Endothelial cell (in vitro differentiated cells): ENCODE results near the gene TMEM232. TPM values are rescaled to one million over a fixed set of nuclear protein-coding genes. Genes with fewer than 3 reads are reported as not detected.

ENCODE experiments used
- DNase-seq: peaks from one replicate; pipeline ENCODE4 v3.0.0; 2021; ENCODE audit warnings: low spot score
- H3K27ac Mint-ChIP-seq: one replicate; pipeline ENCODE4 v1.8.0; 2021; ENCODE audit warnings: mixed read lengths, inconsistent platforms; ENCODE audit not compliant: unreplicated experiment
- H3K27me3 Mint-ChIP-seq: one replicate; pipeline ENCODE4 v1.8.0; 2021; ENCODE audit warnings: mild to moderate bottlenecking, moderate library complexity, mixed read lengths, inconsistent platforms; ENCODE audit not compliant: unreplicated experiment
- H3K36me3 Mint-ChIP-seq: one replicate; pipeline ENCODE4 v1.8.0; 2021; ENCODE audit warnings: mild to moderate bottlenecking, low read depth, mixed read lengths, inconsistent platforms; ENCODE audit not compliant: unreplicated experiment
- H3K4me1 Mint-ChIP-seq: one replicate; pipeline ENCODE4 v1.8.0; 2021; ENCODE audit warnings: mild to moderate bottlenecking, mixed read lengths, inconsistent platforms; ENCODE audit not compliant: unreplicated experiment
- H3K4me3 Mint-ChIP-seq: one replicate; pipeline ENCODE4 v1.8.0; 2021; ENCODE audit warnings: mild to moderate bottlenecking, mixed read lengths, inconsistent platforms; ENCODE audit not compliant: unreplicated experiment
- H3K9me3 Mint-ChIP-seq: one replicate; pipeline ENCODE4 v1.8.0; 2021; ENCODE audit warnings: mixed read lengths, inconsistent platforms; ENCODE audit not compliant: unreplicated experiment
- total RNA-seq: library from RNA; stranded (reverse); fragmentation: NEBNext Ultra II Directional; extraction: Animal tissue kit (Norgen Biotek cat#: 25700); gene quantifications from one replicate; pipeline ENCODE4 v1.2.1, GENCODE V29; 2021; ENCODE audit not compliant: unreplicated experiment
- TF ChIP-seq, protein P1 (sequence below): fragments of 200-600 bp; sonication (generic); IDR thresholded peaks from one replicate; pipeline ENCODE4 v1.5.0; 2021; ENCODE audit warnings: antibody characterized with exemption; ENCODE audit not compliant: unreplicated experiment

TMEM232 gene
- total RNA-seq, 1 donor from 2014 or later, result 3.1 TPM

DNA sequence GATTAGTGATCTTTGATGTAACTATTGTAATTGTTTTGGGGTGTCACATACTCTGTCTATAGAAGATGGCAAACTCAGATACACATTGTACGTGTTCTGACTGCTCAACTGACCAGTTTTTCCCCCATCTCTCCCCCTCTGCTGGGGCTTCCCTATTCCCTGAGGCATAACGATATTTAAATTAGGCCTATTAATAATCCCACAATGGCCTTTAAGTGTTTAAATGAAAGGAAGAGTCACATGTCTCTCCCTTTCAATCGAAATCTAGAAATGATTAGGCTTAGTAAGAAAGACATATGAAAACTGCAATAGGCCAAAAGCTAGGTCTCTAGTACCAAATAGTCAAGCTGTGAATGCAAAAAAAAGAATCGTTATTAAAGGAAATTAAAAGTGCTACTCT lies 265.6 kb downstream of the TMEM232 start:
- Mint-ChIP-seq H3K4me3 (no peak overlapping the region), H3K27me3 (no peaks in the 10 kb centered on the region), H3K4me1 (peaks cover 4% of the 10 kb centered on the region), H3K9me3 (no peaks in the 10 kb centered on the region), H3K36me3 (no peaks in the 10 kb centered on the region), H3K27ac (no peak overlapping the region)
- TF ChIP-seq, protein P1, sequence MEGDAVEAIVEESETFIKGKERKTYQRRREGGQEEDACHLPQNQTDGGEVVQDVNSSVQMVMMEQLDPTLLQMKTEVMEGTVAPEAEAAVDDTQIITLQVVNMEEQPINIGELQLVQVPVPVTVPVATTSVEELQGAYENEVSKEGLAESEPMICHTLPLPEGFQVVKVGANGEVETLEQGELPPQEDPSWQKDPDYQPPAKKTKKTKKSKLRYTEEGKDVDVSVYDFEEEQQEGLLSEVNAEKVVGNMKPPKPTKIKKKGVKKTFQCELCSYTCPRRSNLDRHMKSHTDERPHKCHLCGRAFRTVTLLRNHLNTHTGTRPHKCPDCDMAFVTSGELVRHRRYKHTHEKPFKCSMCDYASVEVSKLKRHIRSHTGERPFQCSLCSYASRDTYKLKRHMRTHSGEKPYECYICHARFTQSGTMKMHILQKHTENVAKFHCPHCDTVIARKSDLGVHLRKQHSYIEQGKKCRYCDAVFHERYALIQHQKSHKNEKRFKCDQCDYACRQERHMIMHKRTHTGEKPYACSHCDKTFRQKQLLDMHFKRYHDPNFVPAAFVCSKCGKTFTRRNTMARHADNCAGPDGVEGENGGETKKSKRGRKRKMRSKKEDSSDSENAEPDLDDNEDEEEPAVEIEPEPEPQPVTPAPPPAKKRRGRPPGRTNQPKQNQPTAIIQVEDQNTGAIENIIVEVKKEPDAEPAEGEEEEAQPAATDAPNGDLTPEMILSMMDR, result no peak
- no peak for DNase-seq

DNA sequence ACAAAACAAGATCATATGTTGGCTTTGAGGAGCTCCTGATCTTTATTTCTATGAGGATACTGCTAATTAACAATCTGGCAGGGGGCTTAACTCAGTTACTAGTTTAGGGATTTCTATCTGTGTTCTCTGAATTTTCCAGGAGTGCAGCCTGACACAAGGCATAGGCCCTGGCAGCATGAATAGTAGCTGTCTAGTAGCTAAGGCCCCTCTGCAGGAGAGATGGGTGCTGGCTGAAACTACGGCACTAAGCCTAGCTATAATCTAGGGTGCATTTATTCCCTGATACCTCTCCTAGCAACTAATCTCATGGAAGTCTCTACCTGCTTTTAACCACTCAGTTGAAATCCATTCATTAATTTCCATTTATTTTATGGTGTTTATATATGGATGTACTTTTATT lies 268.2 kb downstream of the TMEM232 start:
- no peaks in the 10 kb centered on the region for H3K36me3 Mint-ChIP-seq
- DNase-seq, result no peak
- no peak overlapping the region for H3K27ac Mint-ChIP-seq
- H3K4me1 Mint-ChIP-seq, result no peaks in the 10 kb centered on the region
- no peaks in the 10 kb centered on the region for H3K9me3 Mint-ChIP-seq
- H3K27me3 Mint-ChIP-seq, result no peaks in the 10 kb centered on the region
- H3K4me3 Mint-ChIP-seq, result no peak overlapping the region
- TF ChIP-seq, protein P1, result no peak

DNA sequence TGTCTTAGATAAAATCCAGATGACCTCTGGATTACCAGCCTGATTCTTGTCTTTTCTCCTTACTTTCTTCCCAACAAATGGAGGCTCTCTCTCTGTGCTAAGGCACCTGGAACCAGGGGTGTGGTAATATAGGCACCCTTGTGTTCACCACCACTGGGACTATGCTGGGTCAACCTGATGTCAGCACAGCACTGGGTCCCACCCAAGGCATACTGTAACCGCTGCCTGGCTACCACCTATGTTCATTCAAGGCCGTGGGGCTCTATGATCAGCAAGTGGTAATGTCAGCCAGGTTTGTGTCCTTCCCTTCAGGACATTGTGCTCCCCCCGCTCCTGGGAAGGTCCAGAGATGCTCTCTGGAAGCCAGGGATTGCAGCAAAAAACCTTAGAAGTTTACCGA lies 283.6 kb downstream of the TMEM232 start:
- Mint-ChIP-seq H3K4me3 (no peak overlapping the region), H3K9me3 (no peaks in the 10 kb centered on the region)

DNA sequence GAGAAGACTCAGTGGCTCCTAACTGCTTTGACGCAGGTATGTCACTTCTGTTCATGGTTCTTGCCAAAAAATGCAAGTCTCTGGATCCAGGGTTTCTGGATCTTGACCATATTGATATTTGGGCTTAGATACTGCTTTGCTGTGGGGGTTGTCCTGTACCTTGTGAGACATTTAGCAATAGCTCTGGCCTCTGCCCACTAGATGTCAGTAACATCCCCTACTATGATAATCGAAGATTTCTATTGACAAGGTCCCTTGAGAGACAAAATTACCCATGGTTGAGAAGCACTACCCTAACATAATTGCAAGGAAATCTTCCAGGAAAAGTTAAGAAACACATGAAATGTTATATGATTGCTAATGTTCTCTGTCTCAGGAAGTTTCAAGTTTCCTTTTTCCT lies 285.4 kb downstream of the TMEM232 start:
- DNase-seq, result peak; percentile 30
- Mint-ChIP-seq H3K27ac (no peak overlapping the region), H3K9me3 (no peaks in the 10 kb centered on the region), H3K27me3 (no peaks in the 10 kb centered on the region), H3K36me3 (no peaks in the 10 kb centered on the region), H3K4me3 (no peak overlapping the region), H3K4me1 (no peaks in the 10 kb centered on the region)
- TF ChIP-seq, protein P1, result no peak

More for the DNA sequence above, 283.6 kb downstream of the TMEM232 start:
- Mint-ChIP-seq H3K4me1 (no peaks in the 10 kb centered on the region), H3K36me3 (no peaks in the 10 kb centered on the region), H3K27ac (no peak overlapping the region), H3K27me3 (no peaks in the 10 kb centered on the region)
- TF ChIP-seq, protein P1, result no peak
- DNase-seq, result no peak

DNA sequence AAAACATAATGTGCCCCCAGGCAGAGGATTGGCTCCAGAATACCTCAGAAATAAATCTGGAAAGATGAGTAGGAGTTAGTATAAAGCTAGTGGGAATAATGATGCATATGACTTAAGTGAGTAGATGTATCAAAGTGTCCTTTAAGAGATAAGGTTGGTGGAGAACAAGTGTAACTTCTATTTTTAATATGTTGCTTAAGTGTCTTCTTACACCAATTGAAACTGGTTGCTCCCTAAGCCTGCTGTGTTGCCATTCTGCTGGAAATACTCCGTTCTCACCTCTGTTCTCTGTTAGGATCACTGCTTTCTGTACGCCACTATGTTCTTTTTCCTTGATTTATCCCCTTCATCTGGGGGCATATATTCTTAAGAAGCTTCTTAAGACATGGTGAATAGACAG lies 286.4 kb downstream of the TMEM232 start:
- H3K27me3 Mint-ChIP-seq, result peaks cover 1% of the 10 kb centered on the region
- TF ChIP-seq, protein P1, result no peak
- no peak overlapping the region for H3K27ac Mint-ChIP-seq
- no peaks in the 10 kb centered on the region for H3K9me3 Mint-ChIP-seq
- H3K36me3 Mint-ChIP-seq, result no peaks in the 10 kb centered on the region
- H3K4me3 Mint-ChIP-seq, result no peak overlapping the region
- peaks cover 6% of the 10 kb centered on the region for H3K4me1 Mint-ChIP-seq
- no peak for DNase-seq
